Endothelial cell of umbilical vein (primary cell): ENCODE data around the gene GNAT1. TPM values are rescaled to one million over a fixed set of nuclear protein-coding genes. Genes with fewer than 3 reads are reported as not detected.

Source experiments
- BruUV-seq: library from RNA; stranded (reverse); fragments of 400-500 nt; replicated peaks from 2 replicates; lab custom pipeline; 2021; lab: Mats Ljungman, UMichigan
- CTCF ChIA-PET: fragments of 300-600, 350-600 bp; sonication (Branson Sonifier 250); formaldehyde crosslinking; loops from one replicate; lab custom pipeline; 2021; ENCODE audit warnings: antibody characterized with exemption, inconsistent platforms; lab: Charles Lee
- POLR2A ChIA-PET: fragments of 300-600, 350-600 bp; sonication (Branson Sonifier 250); formaldehyde crosslinking; loops from one replicate; lab custom pipeline; 2021; ENCODE audit warnings: antibody characterized with exemption, inconsistent platforms; lab: Charles Lee
- DNase-seq: peaks from one replicate; pipeline ENCODE4 v3.0.0-alpha.2; 2011; ENCODE audit warnings: low read depth, low spot score
- FAIRE-seq: peaks from 2 replicates; lab custom pipeline; 2011; peaks lifted over from hg19 to GRCh38; lab: Jason Lieb, UNC
- H2AFZ ChIP-seq: 2 replicates; pipeline ENCODE4 v1.6.0; 2012; ENCODE audit warnings: low read depth, low read length, control low read depth, inconsistent platforms
- H3K27ac ChIP-seq: 2 replicates; pipeline ENCODE4 v1.5.1; 2011; ENCODE audit warnings: low read depth, mild to moderate bottlenecking, control low read depth, low read length, moderate library complexity; ENCODE audit not compliant: insufficient read depth
- H3K27me3 ChIP-seq, 2 experiments: 2 replicates each; pipeline versions ENCODE4 v1.6.0 to v1.6.1; 2011; ENCODE audit warnings: low read length in 2 of 2, mixed read lengths in 1 of 2; ENCODE audit not compliant: control insufficient read depth in 2 of 2, insufficient read depth in 2 of 2
- H3K36me3 ChIP-seq, 2 experiments: 2 replicates in 1 of 2; 3 replicates in 1 of 2; pipeline ENCODE4 v1.5.1; 2011; ENCODE audit warnings: low read length in 2 of 2, mild to moderate bottlenecking in 1 of 2, moderate library complexity in 1 of 2; ENCODE audit not compliant: control insufficient read depth in 2 of 2, insufficient read depth in 2 of 2; ENCODE audit errors: extremely low read depth in 1 of 2
- H3K4me1 ChIP-seq: 3 replicates; pipeline ENCODE4 v1.5.1; 2011; ENCODE audit warnings: mild to moderate bottlenecking, low read length; ENCODE audit not compliant: control insufficient read depth, insufficient read depth; ENCODE audit errors: extremely low read depth
- H3K4me2 ChIP-seq: 2 replicates; pipeline ENCODE4 v1.6.1; 2011; ENCODE audit warnings: low read length, control low read depth, mixed read lengths; ENCODE audit not compliant: insufficient read depth
- H3K4me3 ChIP-seq, 3 experiments: fragments of 200-600 bp in 1 of 3; sonication (generic), shearing (Covaris generic) in 1 of 3; replicated peaks in 1 of 3; 2 replicates each; pipeline ENCODE4 v1.5.1; 2011 to 2016; ENCODE audit warnings: control low read depth in 3 of 3, low read length in 3 of 3, mild to moderate bottlenecking in 2 of 3, inconsistent platforms in 1 of 3, low read depth in 1 of 3, moderate library complexity in 1 of 3; ENCODE audit not compliant: insufficient read depth in 1 of 3
- H3K79me2 ChIP-seq: 2 replicates; pipeline ENCODE4 v1.6.0; 2012; ENCODE audit warnings: low read length, inconsistent platforms; ENCODE audit not compliant: control insufficient read depth, insufficient read depth
- H3K9ac ChIP-seq: replicated peaks from 2 replicates; pipeline ENCODE3; 2011; ENCODE audit warnings: low read length, control low read depth; ENCODE audit not compliant: insufficient read depth; ENCODE audit errors: extremely low read depth
- H3K9me1 ChIP-seq: replicated peaks from 3 replicates; pipeline ENCODE4 v1.6.0; 2011; ENCODE audit warnings: mild to moderate bottlenecking, low read length; ENCODE audit not compliant: control insufficient read depth, insufficient read depth; ENCODE audit errors: extremely low read depth
- H3K9me3 ChIP-seq: replicated peaks from 2 replicates; pipeline ENCODE4 v1.5.1; 2012; ENCODE audit warnings: low read length, inconsistent platforms; ENCODE audit not compliant: control insufficient read depth, insufficient read depth
- H4K20me1 ChIP-seq: replicated peaks from 2 replicates; pipeline ENCODE3; 2011; ENCODE audit warnings: mild to moderate bottlenecking, low read length; ENCODE audit not compliant: control insufficient read depth, insufficient read depth; ENCODE audit errors: extremely low read depth
- EZH2 ChIP-seq: IDR thresholded peaks from 2 replicates; pipeline ENCODE4 v1.6.1; 2012; ENCODE audit warnings: borderline replicate concordance, low read depth, mild to moderate bottlenecking, moderate library complexity, low read length, inconsistent platforms; ENCODE audit not compliant: severe bottlenecking
- MYC ChIP-seq: IDR thresholded peaks from one replicate; pipeline ENCODE4 v1.6.1; 2011; ENCODE audit warnings: mild to moderate bottlenecking, low read depth, low read length
- POLR2A ChIP-seq: IDR thresholded peaks from 2 replicates; pipeline ENCODE4 v1.6.1; 2012; ENCODE audit warnings: low read depth, mild to moderate bottlenecking, control low read depth, low read length
- POLR2AphosphoS5 ChIP-seq: IDR thresholded peaks from 2 replicates; pipeline ENCODE4 v1.6.1; 2012; ENCODE audit warnings: low read depth, mild to moderate bottlenecking, control low read depth, low read length, moderate library complexity; ENCODE audit not compliant: insufficient read depth
- dilution Hi-C: fragments of 300-500 bp; cut with MboI; formaldehyde crosslinking; loops from one replicate; pipeline ENCODE4 v1.15.0; 2019; ENCODE audit warnings: low sequenced_read_pairs; ENCODE audit not compliant: extremely low pct_ligation_motif_present
- intact Hi-C: fragments of 100-400 bp; cut with micrococcal nuclease; formaldehyde crosslinking; loops from one replicate; pipeline ENCODE4 v1.10.0; 2022
- polyA plus RNA-seq, 4 experiments: library from polyadenylated mRNA; depleted of rRNA in 3 of 4; stranded (reverse) in 3 of 4; unstranded in 1 of 4; fragments of >200 nt; gene quantifications; 2 replicates each; pipeline versions ENCODE4 v1.2.1 to v1.2.3, GENCODE V29; 2011 to 2012; ENCODE audit warnings: missing spikeins in 1 of 4
- total RNA-seq: library from RNA; stranded (reverse); gene quantifications from 2 replicates; pipeline ENCODE4 v1.2.3, GENCODE V29; 2021
- TF ChIP-seq, protein P1 (sequence below), 2 donors: IDR thresholded peaks; 1 replicate in 1 of 2; 2 replicates in 1 of 2; pipeline ENCODE4 v1.5.1; 2011; ENCODE audit warnings: low read length in 2 of 2, mild to moderate bottlenecking in 2 of 2, moderate library complexity in 2 of 2, control low read depth in 1 of 2, inconsistent platforms in 1 of 2, low read depth in 1 of 2; ENCODE audit not compliant: insufficient read depth in 1 of 2; ENCODE audit errors: extremely low read depth in 1 of 2

The GNAT1 gene
- total and polyA plus RNA-seq, 2 donors (not counting 3 experiments of a cell fraction or from before 2014, with no cell fraction given), result 0.77 TPM; not detected in 1

DNA sequence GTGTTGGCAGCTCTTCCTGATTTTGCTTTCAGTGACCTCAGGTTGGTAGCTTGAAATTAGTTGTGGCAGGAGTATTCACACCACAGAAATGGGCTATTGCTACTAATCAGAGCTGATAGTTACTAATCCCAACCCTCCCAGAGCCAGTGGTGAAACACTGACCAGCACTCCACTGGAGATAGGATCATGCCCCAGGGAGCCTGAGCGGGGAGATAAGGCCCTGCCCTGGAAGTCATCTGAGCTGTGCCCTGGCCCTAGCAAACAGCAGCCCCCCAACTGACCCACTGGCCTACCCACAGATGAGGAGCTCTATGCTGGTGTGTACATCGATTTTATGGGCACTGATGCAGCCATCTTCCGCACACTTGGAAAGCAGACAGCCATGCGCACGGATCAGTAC is 9.4 kb upstream of the GNAT1 start:
- dilution Hi-C loops (loop anchor here (5.0 to 10.0 kb wide), 2 partner anchors 60 to 67 kb away; no protein-coding TSS in a partner anchor), intact Hi-C loops (no loop called here)
- no peaks in the 10 kb centered on the region for H4K20me1 ChIP-seq
- no peak overlapping the region for H3K4me2 ChIP-seq
- no peaks in the 10 kb centered on the region for H3K27me3 ChIP-seq
- H3K4me1 ChIP-seq, result no peaks in the 10 kb centered on the region
- no peak overlapping the region for H2AFZ ChIP-seq
- H3K9ac ChIP-seq, result no peak overlapping the region
- no peak overlapping the region for H3K27ac ChIP-seq
- ChIA-PET CTCF (interaction anchor here (0.6 to 1.6 kb wide), 4 partner anchors 9 to 93 kb away, joined by 3 to 4 read pairs (median 4); no protein-coding TSS in a partner anchor), POLR2A (interaction anchor here (1.2 kb wide), 1 partner anchor 9 kb away, joined by 3 read pairs; no protein-coding TSS in a partner anchor)
- no peaks in the 10 kb centered on the region for H3K9me1 ChIP-seq
- FAIRE-seq, result no peak
- TF ChIP-seq POLR2AphosphoS5, result no peak
- no peak for TF ChIP-seq POLR2A
- TF ChIP-seq, protein P1, sequence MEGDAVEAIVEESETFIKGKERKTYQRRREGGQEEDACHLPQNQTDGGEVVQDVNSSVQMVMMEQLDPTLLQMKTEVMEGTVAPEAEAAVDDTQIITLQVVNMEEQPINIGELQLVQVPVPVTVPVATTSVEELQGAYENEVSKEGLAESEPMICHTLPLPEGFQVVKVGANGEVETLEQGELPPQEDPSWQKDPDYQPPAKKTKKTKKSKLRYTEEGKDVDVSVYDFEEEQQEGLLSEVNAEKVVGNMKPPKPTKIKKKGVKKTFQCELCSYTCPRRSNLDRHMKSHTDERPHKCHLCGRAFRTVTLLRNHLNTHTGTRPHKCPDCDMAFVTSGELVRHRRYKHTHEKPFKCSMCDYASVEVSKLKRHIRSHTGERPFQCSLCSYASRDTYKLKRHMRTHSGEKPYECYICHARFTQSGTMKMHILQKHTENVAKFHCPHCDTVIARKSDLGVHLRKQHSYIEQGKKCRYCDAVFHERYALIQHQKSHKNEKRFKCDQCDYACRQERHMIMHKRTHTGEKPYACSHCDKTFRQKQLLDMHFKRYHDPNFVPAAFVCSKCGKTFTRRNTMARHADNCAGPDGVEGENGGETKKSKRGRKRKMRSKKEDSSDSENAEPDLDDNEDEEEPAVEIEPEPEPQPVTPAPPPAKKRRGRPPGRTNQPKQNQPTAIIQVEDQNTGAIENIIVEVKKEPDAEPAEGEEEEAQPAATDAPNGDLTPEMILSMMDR (IDR thresholded peaks at IDR 0.05; ENCODE audit: extremely low read depth in 1 of 2, insufficient read depth in 1 of 2, low read depth in 1 of 2, low read length in 2 of 2), result no peak
- no peak for TF ChIP-seq EZH2
- TF ChIP-seq MYC, result no peak
- DNase-seq, result no peak
- peaks cover 2 to 44% of the 10 kb centered on the region in 2 experiments for H3K36me3 ChIP-seq
- BruUV-seq, result no TSS peak
- no peaks in the 10 kb centered on the region for H3K79me2 ChIP-seq
- H3K9me3 ChIP-seq, result no peaks in the 10 kb centered on the region
- no peak overlapping the region for H3K4me3 ChIP-seq
